ENCODE data around the gene PDPK1.

DNA sequence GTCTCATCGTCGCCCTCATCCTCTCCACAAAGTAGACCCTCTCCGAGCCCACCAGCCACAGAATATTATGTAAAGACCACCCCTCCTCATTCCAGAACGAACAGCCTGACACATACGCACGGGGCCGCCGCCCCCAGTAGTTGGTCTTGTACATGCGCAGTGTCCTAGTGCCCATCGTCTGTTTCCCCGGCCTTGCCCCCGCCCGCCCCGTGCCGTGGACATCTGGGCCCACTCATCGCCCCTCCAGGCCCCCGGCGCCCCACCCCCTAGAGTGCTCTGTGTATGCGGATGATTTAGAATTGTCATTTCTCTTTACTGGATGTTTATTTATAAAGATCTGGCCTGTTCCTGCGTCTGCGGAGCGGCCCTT, 18.1 kb upstream of the PDPK1 start:
- TF ChIP-seq, protein P1, sequence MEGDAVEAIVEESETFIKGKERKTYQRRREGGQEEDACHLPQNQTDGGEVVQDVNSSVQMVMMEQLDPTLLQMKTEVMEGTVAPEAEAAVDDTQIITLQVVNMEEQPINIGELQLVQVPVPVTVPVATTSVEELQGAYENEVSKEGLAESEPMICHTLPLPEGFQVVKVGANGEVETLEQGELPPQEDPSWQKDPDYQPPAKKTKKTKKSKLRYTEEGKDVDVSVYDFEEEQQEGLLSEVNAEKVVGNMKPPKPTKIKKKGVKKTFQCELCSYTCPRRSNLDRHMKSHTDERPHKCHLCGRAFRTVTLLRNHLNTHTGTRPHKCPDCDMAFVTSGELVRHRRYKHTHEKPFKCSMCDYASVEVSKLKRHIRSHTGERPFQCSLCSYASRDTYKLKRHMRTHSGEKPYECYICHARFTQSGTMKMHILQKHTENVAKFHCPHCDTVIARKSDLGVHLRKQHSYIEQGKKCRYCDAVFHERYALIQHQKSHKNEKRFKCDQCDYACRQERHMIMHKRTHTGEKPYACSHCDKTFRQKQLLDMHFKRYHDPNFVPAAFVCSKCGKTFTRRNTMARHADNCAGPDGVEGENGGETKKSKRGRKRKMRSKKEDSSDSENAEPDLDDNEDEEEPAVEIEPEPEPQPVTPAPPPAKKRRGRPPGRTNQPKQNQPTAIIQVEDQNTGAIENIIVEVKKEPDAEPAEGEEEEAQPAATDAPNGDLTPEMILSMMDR (IDR thresholded peaks at IDR 0.05; ENCODE audit: low read depth, low read length, poor library complexity, severe bottlenecking) = no peak
- TF ChIP-seq EZH2phosphoT487 (IDR thresholded peaks at IDR 0.05; ENCODE audit: borderline replicate concordance, low read length) = no peak
